Measurements from ENCODE around the gene PLCL1. TPM values are rescaled to one million over a fixed set of nuclear protein-coding genes. Genes with fewer than 3 reads are reported as not detected.

Gene PLCL1
- total RNA-seq, 3 donors from 2014 or later (not counting 1 experiment from before 2014, with no cell fraction given), result 0.86 to 2.8 (median 1.1) TPM

DNA sequence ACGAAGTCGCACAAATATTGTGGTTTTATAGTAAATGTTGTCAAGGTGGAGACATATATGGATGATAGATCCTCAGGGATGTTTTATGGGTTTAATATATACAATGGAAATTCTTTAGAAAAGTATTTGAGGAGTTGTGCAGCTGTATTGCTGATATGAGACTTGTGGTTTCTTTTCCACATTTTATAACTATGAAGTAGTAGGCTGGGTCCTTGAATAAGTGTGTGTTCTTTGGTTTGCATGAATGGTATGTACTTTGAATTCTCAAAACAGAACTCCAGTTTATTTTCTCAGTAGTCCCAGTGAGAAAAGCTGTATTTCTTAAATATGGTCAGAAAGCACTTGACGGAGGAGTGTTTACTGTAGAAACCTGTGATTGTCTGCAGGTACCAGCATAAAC lies 42.4 kb downstream of the PLCL1 start:
- H3K27me3 Mint-ChIP-seq (ENCODE audit: low read depth in 2 of 2), result peaks cover 13 to 56% of the 10 kb centered on the region in 2 donors
- H3K27ac Mint-ChIP-seq, result no peak overlapping the region
- no peak for DNase-seq
- Histone ChIP-seq H3K9me3 (ENCODE audit: control insufficient read depth, insufficient read depth, low read length) (no peaks in the 10 kb centered on the region), H3K4me1 (ENCODE audit: control insufficient read depth, insufficient read depth, low read length) (no peaks in the 10 kb centered on the region), H3K4me3 (ENCODE audit: low read length) (no peak overlapping the region), H3K27ac (ENCODE audit: low read length) (no peak overlapping the region), H3K27me3 (ENCODE audit: control insufficient read depth, insufficient read depth, low read length) (peaks cover 4% of the 10 kb centered on the region), H3K36me3 (ENCODE audit: control insufficient read depth, insufficient read depth, low read length) (no peaks in the 10 kb centered on the region)
- H3K36me3 Mint-ChIP-seq, result no peaks in the 10 kb centered on the region
- ATAC-seq, result no peak
- H3K9me3 Mint-ChIP-seq, result peaks cover 0 to 6% of the 10 kb centered on the region in 2 donors
- H3K4me3 Mint-ChIP-seq, result no peak overlapping the region
- no peak for TF ChIP-seq CTCF (IDR thresholded peaks at IDR 0.05)
- intact Hi-C loops (cut with micrococcal nuclease), result no loop called here
- 87% methylated on average over 2 of the region's 3 CpGs for WGBS (ENCODE audit: insufficient coverage)
- H3K4me1 Mint-ChIP-seq, result no peaks in the 10 kb centered on the region

DNA sequence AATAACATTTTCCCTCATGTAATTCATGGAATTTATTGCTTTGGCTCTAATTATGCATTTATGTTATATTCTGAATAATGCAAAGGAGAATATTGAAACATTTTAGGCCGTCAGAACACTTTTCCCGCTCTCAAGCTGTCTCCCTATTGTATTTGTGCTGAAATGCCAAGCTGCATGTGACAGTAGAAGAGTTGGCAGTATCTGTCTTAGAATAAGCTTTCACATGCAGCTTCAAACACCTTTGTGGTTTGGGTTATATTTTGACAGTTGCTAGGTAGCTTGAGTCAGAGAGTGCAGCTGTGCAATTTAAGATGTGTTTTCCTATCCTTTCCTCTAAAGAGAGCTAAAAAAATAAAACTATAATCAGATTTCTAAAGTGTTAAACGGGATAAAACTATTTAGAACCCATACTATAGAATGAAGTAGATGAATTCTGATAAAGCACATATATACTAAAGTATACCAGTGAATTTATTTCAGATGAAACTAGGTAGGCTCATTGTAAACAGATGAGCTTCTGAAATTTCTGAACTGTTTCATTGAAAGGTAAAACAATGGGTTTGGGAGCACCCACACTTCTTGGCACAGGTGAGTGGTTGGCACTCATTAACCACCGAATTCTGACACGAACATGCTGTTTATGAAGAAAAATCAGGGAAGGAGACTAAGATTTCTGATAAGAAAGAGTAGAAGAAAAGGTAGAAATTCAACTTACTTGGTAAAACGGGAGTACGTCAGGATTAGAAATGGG lies 43.4 kb downstream of the PLCL1 start:
- intact Hi-C loops (cut with micrococcal nuclease), result no loop called here
- WGBS (ENCODE audit: insufficient coverage), result 81% methylated on average over 6 of the region's 7 CpGs
- TF ChIP-seq CTCF (IDR thresholded peaks at IDR 0.05), result no peak
- Mint-ChIP-seq H3K4me3 (no peak overlapping the region), H3K36me3 (no peaks in the 10 kb centered on the region), H3K4me1 (no peaks in the 10 kb centered on the region), H3K27me3 (ENCODE audit: low read depth in 2 of 2) (peaks cover 9 to 47% of the 10 kb centered on the region in 2 donors), H3K9me3 (peaks cover 0 to 2% of the 10 kb centered on the region in 2 donors), H3K27ac (peak overlapping the region in 1 of 2 donors; percentile 21)
- H3K4me1 ChIP-seq (ENCODE audit: control insufficient read depth, insufficient read depth, low read length), result no peaks in the 10 kb centered on the region
- no peaks in the 10 kb centered on the region for H3K9me3 ChIP-seq (ENCODE audit: control insufficient read depth, insufficient read depth, low read length)
- no peak for ATAC-seq
- H3K36me3 ChIP-seq (ENCODE audit: control insufficient read depth, insufficient read depth, low read length), result no peaks in the 10 kb centered on the region
- H3K27ac ChIP-seq (ENCODE audit: low read length), result no peak overlapping the region
- H3K4me3 ChIP-seq (ENCODE audit: low read length), result no peak overlapping the region
- DNase-seq, result peak in 1 of 2 donors; percentile 78
- H3K27me3 ChIP-seq (ENCODE audit: control insufficient read depth, insufficient read depth, low read length), result peaks cover 4% of the 10 kb centered on the region

GRCh38 chr2:197848602-197849001 lies 44.2 kb downstream of the PLCL1 start:
- no peak overlapping the region for H3K4me3 Mint-ChIP-seq
- no peaks in the 10 kb centered on the region for H3K4me1 ChIP-seq (ENCODE audit: control insufficient read depth, insufficient read depth, low read length)
- no peak for TF ChIP-seq CTCF (IDR thresholded peaks at IDR 0.05)
- H3K27me3 ChIP-seq (ENCODE audit: control insufficient read depth, insufficient read depth, low read length), result no peaks in the 10 kb centered on the region
- H3K4me1 Mint-ChIP-seq, result no peaks in the 10 kb centered on the region
- no peaks in the 10 kb centered on the region for H3K36me3 ChIP-seq (ENCODE audit: control insufficient read depth, insufficient read depth, low read length)
- H3K36me3 Mint-ChIP-seq, result no peaks in the 10 kb centered on the region
- intact Hi-C loops (cut with micrococcal nuclease), result no loop called here
- WGBS (ENCODE audit: insufficient coverage), result 91% methylated on average over 2 of the region's 2 CpGs
- H3K4me3 ChIP-seq (ENCODE audit: low read length), result no peak overlapping the region
- ATAC-seq (no peak), DNase-seq (no peak)
- H3K27ac ChIP-seq (ENCODE audit: low read length), result no peak overlapping the region
- no peaks in the 10 kb centered on the region for H3K9me3 ChIP-seq (ENCODE audit: control insufficient read depth, insufficient read depth, low read length)
- peaks cover 0 to 2% of the 10 kb centered on the region in 2 donors for H3K9me3 Mint-ChIP-seq
- H3K27me3 Mint-ChIP-seq (ENCODE audit: low read depth in 2 of 2), result peaks cover 9 to 40% of the 10 kb centered on the region in 2 donors
- no peak overlapping the region for H3K27ac Mint-ChIP-seq
